HCT116 (cell line): ENCODE data around the gene GAB2. TPM values are rescaled to one million over a fixed set of nuclear protein-coding genes. Genes with fewer than 3 reads are reported as not detected.

Source experiments
- ATAC-seq: fragments of 200-7000 bp; cut with Tn5 transposase; 2 replicates; pipeline ENCODE4 v1.9.1; 2020; ENCODE audit warnings: mild to moderate bottlenecking, moderate library complexity
- BruUV-seq: library from RNA; stranded (reverse); fragments of 400-500 nt; replicated peaks from 2 replicates; lab custom pipeline; 2021; lab: Mats Ljungman, UMichigan
- CTCF ChIA-PET: fragments of 300-600 bp; sonication (Branson Sonifier 250); formaldehyde crosslinking; loops from one replicate; lab custom pipeline; 2021; ENCODE audit warnings: antibody characterized with exemption; lab: Charles Lee
- POLR2A ChIA-PET: fragments of 300-600, 350-600 bp; sonication (Branson Sonifier 250); formaldehyde crosslinking; loops from one replicate; lab custom pipeline; 2021; ENCODE audit warnings: antibody characterized with exemption; lab: Charles Lee
- RAD21 ChIA-PET, 2 experiments: fragments of 300-600 bp; sonication (Branson Sonifier 250); formaldehyde crosslinking; loops; one replicate each; lab custom pipeline; 2023; ENCODE audit warnings: low total read pairs in 2 of 2; ENCODE audit not compliant: uncharacterized antibody in 2 of 2, unreplicated experiment in 2 of 2, low non-redundant PET in 1 of 2; lab: Charles Lee
- DNase-seq: peaks from one replicate; pipeline ENCODE4 v3.0.0-alpha.2; 2010; ENCODE audit warnings: low read depth, low spot score
- H2AFZ ChIP-seq: fragments of 200-600 bp; shearing (Covaris generic), sonication (generic); 2 replicates; pipeline ENCODE4 v1.6.1; 2017; ENCODE audit warnings: low read depth, mixed run types, mixed read lengths, antibody characterized with exemption, low read length; ENCODE audit not compliant: poor library complexity, severe bottlenecking
- H3K27ac ChIP-seq: 2 replicates; pipeline ENCODE4 v1.5.1; 2012; ENCODE audit warnings: low read depth, low read length
- H3K27me3 ChIP-seq: fragments of 200-600 bp; sonication (generic); 2 replicates; pipeline ENCODE4 v1.6.1; 2016; ENCODE audit warnings: mixed run types, low read length, mixed read lengths; ENCODE audit not compliant: insufficient read depth
- H3K36me3 ChIP-seq, 2 experiments: fragments of 200-500 bp in 1 of 2; fragments of 200-600 bp in 1 of 2; sonication (Bioruptor generic) in 1 of 2; sonication (generic) in 1 of 2; 2 replicates each; pipeline versions ENCODE4 v1.5.1 to v1.6.1; 2014 to 2016; ENCODE audit warnings: low read length in 2 of 2, inconsistent platforms in 1 of 2, mixed read lengths in 1 of 2, mixed run types in 1 of 2; ENCODE audit not compliant: insufficient read depth in 2 of 2, control insufficient read depth in 1 of 2
- H3K4me1 ChIP-seq, 2 experiments: fragments of 200-600 bp in 1 of 2; sonication (generic) in 1 of 2; 2 replicates each; pipeline versions ENCODE4 v1.5.1 to v1.6.1; 2012 to 2017; ENCODE audit warnings: low read length in 2 of 2, inconsistent platforms in 1 of 2, mild to moderate bottlenecking in 1 of 2, mixed read lengths in 1 of 2, mixed run types in 1 of 2, moderate library complexity in 1 of 2; ENCODE audit not compliant: insufficient read depth in 2 of 2, control insufficient read depth in 1 of 2
- H3K4me2 ChIP-seq: fragments of 200-600 bp; sonication (generic); 2 replicates; pipeline ENCODE4 v1.6.1; 2017; ENCODE audit warnings: mixed run types, low read length, mixed read lengths
- H3K4me3 ChIP-seq, 2 experiments: fragments of 200-600 bp in 1 of 2; sonication (generic) in 1 of 2; replicated peaks in 1 of 2; 2 replicates each; pipeline ENCODE4 v1.5.1; 2011 to 2016; ENCODE audit warnings: low read length in 2 of 2, control low read depth in 1 of 2, low read depth in 1 of 2, mild to moderate bottlenecking in 1 of 2, mixed read lengths in 1 of 2, mixed run types in 1 of 2
- H3K79me2 ChIP-seq: fragments of 200-600 bp; sonication (generic); 2 replicates; pipeline ENCODE4 v1.6.1; 2017; ENCODE audit warnings: mild to moderate bottlenecking, mixed run types, low read length, moderate library complexity, mixed read lengths; ENCODE audit not compliant: insufficient read depth
- H3K9ac ChIP-seq: fragments of 200-600 bp; sonication (generic); 2 replicates; pipeline ENCODE4 v1.6.1; 2016; ENCODE audit warnings: low read length, mixed read lengths
- H3K9me2 ChIP-seq: fragments of 200-600 bp; sonication (generic), shearing (Covaris generic); 2 replicates; pipeline ENCODE4 v1.6.1; 2017; ENCODE audit warnings: mixed run types, mild to moderate bottlenecking, moderate library complexity; ENCODE audit not compliant: insufficient read depth
- H3K9me3 ChIP-seq, 2 experiments: fragments of 200-500 bp in 1 of 2; fragments of 200-600 bp in 1 of 2; sonication (Bioruptor generic) in 1 of 2; sonication (generic) in 1 of 2; 2 replicates each; pipeline ENCODE4 v1.6.1; 2014 to 2017; ENCODE audit warnings: low read length in 2 of 2, mixed read lengths in 2 of 2, inconsistent platforms in 1 of 2, low read depth in 1 of 2, mild to moderate bottlenecking in 1 of 2, mixed run types in 1 of 2, moderate library complexity in 1 of 2; ENCODE audit not compliant: control insufficient read depth in 1 of 2, insufficient read depth in 1 of 2
- H4K20me1 ChIP-seq: fragments of 200-600 bp; sonication (generic), shearing (Covaris generic); 2 replicates; pipeline ENCODE4 v1.6.1; 2017; ENCODE audit warnings: mixed run types, mild to moderate bottlenecking, moderate library complexity; ENCODE audit not compliant: insufficient read depth
- CEBPB ChIP-seq: IDR thresholded peaks from 2 replicates; pipeline ENCODE4 v1.6.1; 2012; ENCODE audit warnings: low read depth
- EZH2 ChIP-seq: fragments of 200-600 bp; sonication (generic); IDR thresholded peaks from 2 replicates; pipeline ENCODE4 v1.6.1; 2017; ENCODE audit warnings: antibody characterized with exemption, mixed run types
- EZH2phosphoT487 ChIP-seq: fragments of 200-600 bp; IDR thresholded peaks from 2 replicates; pipeline ENCODE4 v1.6.1; 2018; ENCODE audit warnings: antibody characterized with exemption, borderline replicate concordance
- FOSL1 ChIP-seq: IDR thresholded peaks from 2 replicates; pipeline ENCODE4 v1.6.1; 2012; ENCODE audit warnings: low read depth
- JUND ChIP-seq: IDR thresholded peaks from 2 replicates; pipeline ENCODE4 v1.6.1; 2012
- POLR2A ChIP-seq: IDR thresholded peaks from 2 replicates; pipeline ENCODE4 v1.7.0; 2011; ENCODE audit warnings: borderline replicate concordance; ENCODE audit not compliant: insufficient read depth, insufficient read length; ENCODE audit errors: extremely low read depth
- POLR2AphosphoS5 ChIP-seq: IDR thresholded peaks from 2 replicates; pipeline ENCODE4 v1.6.1; 2011; ENCODE audit warnings: mild to moderate bottlenecking, low read depth, low read length, moderate library complexity
- RAD21 ChIP-seq: IDR thresholded peaks from 2 replicates; pipeline ENCODE4 v1.6.1; 2012; ENCODE audit warnings: low read depth, mild to moderate bottlenecking
- REST ChIP-seq: IDR thresholded peaks from 2 replicates; pipeline ENCODE4 v1.6.1; 2012; ENCODE audit warnings: low read depth
- SIN3A ChIP-seq: IDR thresholded peaks from 2 replicates; pipeline ENCODE4 v1.6.1; 2012; ENCODE audit warnings: low read depth
- SP1 ChIP-seq: IDR thresholded peaks from 2 replicates; pipeline ENCODE4 v1.6.1; 2012; ENCODE audit warnings: low read depth
- SRF ChIP-seq: IDR thresholded peaks from 2 replicates; pipeline ENCODE4 v1.6.1; 2012; ENCODE audit warnings: low read depth
- ZBTB33 ChIP-seq: IDR thresholded peaks from 2 replicates; pipeline ENCODE4 v1.6.1; 2011; ENCODE audit warnings: mild to moderate bottlenecking, low read length, moderate library complexity; ENCODE audit not compliant: insufficient replicate concordance; ENCODE audit errors: extremely low read depth
- ZFX ChIP-seq: fragments of 450-650 bp; IDR thresholded peaks from 2 replicates; pipeline ENCODE4 v1.6.1; 2017
- ZNF274 ChIP-seq: fragments of 200-500 bp; sonication (Bioruptor generic); IDR thresholded peaks from 2 replicates; pipeline ENCODE4 v1.6.1; 2014; ENCODE audit warnings: mild to moderate bottlenecking, low read depth, low read length, inconsistent platforms
- intact Hi-C: fragments of 100-400 bp; cut with micrococcal nuclease; formaldehyde crosslinking; loops from 2 replicates; pipeline ENCODE4 v1.10.0; 2022
- total RNA-seq: library from RNA; stranded (reverse); gene quantifications from one replicate; pipeline ENCODE4 v1.2.1, GENCODE V29; 2021; ENCODE audit not compliant: unreplicated experiment
- TF ChIP-seq, protein P1 (sequence below): IDR thresholded peaks from 2 replicates; pipeline ENCODE4 v1.6.1; 2012
- TF ChIP-seq, protein P2 (sequence below), 3 experiments: fragments of 200-600 bp in 1 of 3; sonication (generic) in 1 of 3; IDR thresholded peaks in 2 of 3; conservative IDR thresholded peaks in 1 of 3; 2 replicates each; pipeline ENCODE4 v1.5.1; 2012 to 2017; ENCODE audit warnings: low read depth in 2 of 3, low read length in 2 of 3, antibody characterized with exemption in 1 of 3, borderline replicate concordance in 1 of 3, control low read depth in 1 of 3, mild to moderate bottlenecking in 1 of 3, mixed read lengths in 1 of 3, mixed run types in 1 of 3, moderate library complexity in 1 of 3; ENCODE audit not compliant: insufficient read depth in 1 of 3

Gene GAB2
- total RNA-seq, 1 experiment from 2014 or later, result 1.9 TPM

- H3K79me2 ChIP-seq, result no peaks in the 10 kb centered on the region
- intact Hi-C loops, result no loop called here
- DNase-seq, result no peak
- no peak for ATAC-seq
- no TSS peak for BruUV-seq
- H2AFZ ChIP-seq, result no peak overlapping the region
- H3K9ac ChIP-seq, result no peak overlapping the region
- no peaks in the 10 kb centered on the region for H3K27me3 ChIP-seq
- no peak overlapping the region for H3K4me3 ChIP-seq
- no peaks in the 10 kb centered on the region for H4K20me1 ChIP-seq
- TF ChIP-seq SP1, result no peak
- no peak for TF ChIP-seq POLR2AphosphoS5
- TF ChIP-seq REST, result no peak
- TF ChIP-seq SRF, result no peak
- no peak for TF ChIP-seq ZBTB33
- TF ChIP-seq EZH2phosphoT487, result no peak
- TF ChIP-seq SIN3A, result no peak
- no peak for TF ChIP-seq CEBPB
- TF ChIP-seq, protein P1, sequence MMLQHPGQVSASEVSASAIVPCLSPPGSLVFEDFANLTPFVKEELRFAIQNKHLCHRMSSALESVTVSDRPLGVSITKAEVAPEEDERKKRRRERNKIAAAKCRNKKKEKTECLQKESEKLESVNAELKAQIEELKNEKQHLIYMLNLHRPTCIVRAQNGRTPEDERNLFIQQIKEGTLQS, result no peak
- TF ChIP-seq POLR2A, result no peak
- no peak for TF ChIP-seq JUND
- TF ChIP-seq RAD21, result no peak
- TF ChIP-seq ZFX, result no peak
- no peak for TF ChIP-seq FOSL1
- TF ChIP-seq, protein P2, sequence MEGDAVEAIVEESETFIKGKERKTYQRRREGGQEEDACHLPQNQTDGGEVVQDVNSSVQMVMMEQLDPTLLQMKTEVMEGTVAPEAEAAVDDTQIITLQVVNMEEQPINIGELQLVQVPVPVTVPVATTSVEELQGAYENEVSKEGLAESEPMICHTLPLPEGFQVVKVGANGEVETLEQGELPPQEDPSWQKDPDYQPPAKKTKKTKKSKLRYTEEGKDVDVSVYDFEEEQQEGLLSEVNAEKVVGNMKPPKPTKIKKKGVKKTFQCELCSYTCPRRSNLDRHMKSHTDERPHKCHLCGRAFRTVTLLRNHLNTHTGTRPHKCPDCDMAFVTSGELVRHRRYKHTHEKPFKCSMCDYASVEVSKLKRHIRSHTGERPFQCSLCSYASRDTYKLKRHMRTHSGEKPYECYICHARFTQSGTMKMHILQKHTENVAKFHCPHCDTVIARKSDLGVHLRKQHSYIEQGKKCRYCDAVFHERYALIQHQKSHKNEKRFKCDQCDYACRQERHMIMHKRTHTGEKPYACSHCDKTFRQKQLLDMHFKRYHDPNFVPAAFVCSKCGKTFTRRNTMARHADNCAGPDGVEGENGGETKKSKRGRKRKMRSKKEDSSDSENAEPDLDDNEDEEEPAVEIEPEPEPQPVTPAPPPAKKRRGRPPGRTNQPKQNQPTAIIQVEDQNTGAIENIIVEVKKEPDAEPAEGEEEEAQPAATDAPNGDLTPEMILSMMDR (IDR thresholded peaks at IDR 0.05 in 2 of 3, conservative IDR thresholded peaks at IDR 0.05 in 1 of 3; ENCODE audit: borderline replicate concordance in 1 of 3, insufficient read depth in 1 of 3, low read depth in 2 of 3, low read length in 2 of 3), result no peak
- no peak for TF ChIP-seq ZNF274
- TF ChIP-seq EZH2, result no peak
- H3K9me3 ChIP-seq, result no peaks in the 10 kb centered on the region
- ChIA-PET RAD21 (no interaction called here), POLR2A (no interaction called here), CTCF (no interaction called here)
- H3K36me3 ChIP-seq, result no peaks in the 10 kb centered on the region
- H3K4me2 ChIP-seq, result no peak overlapping the region
- H3K4me1 ChIP-seq, result no peaks in the 10 kb centered on the region
- no peak overlapping the region for H3K27ac ChIP-seq
- no peaks in the 10 kb centered on the region for H3K9me2 ChIP-seq
Measured at GRCh38 chr11:78428266-78428636, 10.6 kb upstream of the GAB2 start.
